ENCODE results near the gene MSTO1.

GRCh38 chr1:155562581-155563376 lies 47.2 kb upstream of the MSTO1 start, which contains the start of gene ASH1L:
- TF ChIP-seq CTCF (IDR thresholded peaks at IDR 0.05) (peak in 1 of 3 experiments; percentile 17), POLR2A (IDR thresholded peaks at IDR 0.05) (peak in 1 of 2 donors; percentile 93)
